GM19463 (cell line): ENCODE data around the gene CYP26B1.

ENCODE experiments used
- ATAC-seq: cut with Tn5 transposase; IDR thresholded peaks from one replicate; pipeline ENCODE4 v1.9.1; 2021; ENCODE audit warnings: mild to moderate bottlenecking, moderate library complexity; ENCODE audit not compliant: unreplicated experiment

CYP26B1 gene

DNA sequence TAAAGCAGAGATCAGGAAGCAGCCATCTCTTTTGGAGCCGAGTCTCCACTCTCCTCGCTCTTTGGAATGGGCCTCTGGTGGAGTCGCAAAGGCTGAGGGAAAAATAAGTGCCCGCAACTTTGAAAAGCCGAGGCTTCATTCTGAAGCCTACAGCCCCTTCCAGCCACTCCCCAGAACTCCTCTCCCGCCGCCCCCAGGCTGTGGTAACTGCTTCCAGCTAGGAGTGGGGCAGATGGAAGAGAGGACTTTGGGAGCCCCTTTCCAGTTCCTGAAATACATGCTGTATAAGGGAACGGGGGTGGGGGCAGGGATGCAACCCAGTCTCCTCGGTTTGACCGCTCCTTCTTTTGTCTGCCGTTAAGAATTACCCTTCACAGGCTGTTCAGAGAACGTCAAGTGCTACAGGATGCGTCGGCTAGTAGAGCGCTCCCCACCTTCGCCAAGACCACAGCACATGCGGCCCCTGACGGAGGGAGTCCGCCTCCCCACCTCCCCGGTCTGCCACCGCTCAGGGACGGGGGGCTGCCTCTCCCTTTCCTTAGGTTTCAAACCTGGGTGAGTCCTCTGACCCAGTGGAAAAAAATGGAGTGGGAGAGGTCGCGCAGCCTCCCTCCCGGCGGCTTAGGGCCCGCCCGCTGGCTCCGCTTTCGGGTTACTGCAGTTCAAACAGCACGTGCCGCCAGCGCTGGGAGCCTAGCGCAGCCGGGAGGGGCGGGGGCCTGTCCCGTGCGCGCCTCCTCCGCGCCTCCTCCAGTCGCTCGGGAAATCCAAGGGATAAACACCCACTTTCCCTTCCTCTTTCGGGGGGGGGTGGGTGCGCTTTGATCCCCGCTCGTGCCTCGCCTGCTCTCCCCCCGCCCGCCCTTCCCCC is 4.9 kb downstream of the CYP26B1 start:
- ATAC-seq = no peak

DNA sequence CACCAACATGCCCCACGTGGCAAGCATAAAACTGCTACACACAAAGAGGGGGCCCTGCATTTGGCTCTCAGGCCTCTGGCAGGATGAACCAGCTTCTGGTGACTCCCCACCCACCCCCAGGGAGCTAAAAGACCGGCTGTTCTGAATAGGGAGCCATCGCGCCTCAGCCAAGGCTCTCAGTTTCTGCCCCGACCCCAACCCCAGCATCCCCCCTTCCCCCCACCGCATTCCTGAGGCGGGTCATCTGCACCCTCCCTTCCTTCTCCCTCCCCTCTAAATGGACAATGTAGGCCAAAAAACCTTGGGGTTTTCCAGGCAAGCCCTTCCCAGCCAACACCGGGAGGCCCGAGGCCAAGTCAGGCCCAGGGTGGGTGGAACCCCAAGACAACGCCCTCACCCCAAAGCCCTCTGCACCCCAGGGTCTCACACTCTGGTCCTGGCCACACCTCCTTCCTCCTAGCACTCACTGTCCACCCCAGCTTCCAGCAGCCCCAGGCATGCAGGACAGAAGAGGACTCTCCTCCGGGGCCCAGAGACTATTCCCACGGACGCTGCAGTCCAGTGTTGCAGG is 5.7 kb downstream of the CYP26B1 start:
- ATAC-seq = no peak

DNA sequence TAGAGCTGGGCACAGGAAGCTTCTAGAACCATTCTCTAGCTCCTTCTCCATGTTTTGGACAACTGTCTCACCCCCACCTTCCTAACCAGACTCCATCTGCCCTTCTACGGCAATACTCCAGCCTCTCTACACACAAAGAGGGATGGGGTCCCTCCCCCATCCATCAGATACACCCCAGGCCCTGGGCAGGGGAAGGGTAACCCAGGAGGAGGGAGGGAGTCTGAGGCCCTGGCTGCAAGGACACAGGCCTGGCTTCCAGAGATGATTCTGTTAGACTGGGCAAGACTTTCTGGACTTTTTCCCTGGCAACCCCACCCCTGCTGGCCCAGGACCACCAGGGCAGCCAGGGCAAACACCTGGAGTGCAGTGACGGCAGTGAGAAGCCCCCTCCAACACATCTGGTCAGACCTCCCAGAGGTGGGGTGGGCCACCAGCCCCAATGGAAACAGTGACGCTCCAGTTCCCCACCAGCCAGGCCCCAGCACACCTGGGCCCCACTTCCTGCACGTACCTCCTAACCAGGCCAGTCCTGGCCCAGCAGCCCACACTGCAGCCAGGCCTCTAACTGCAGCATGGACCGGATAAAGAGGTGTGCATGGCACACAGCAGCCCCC is 6.5 kb downstream of the CYP26B1 start:
- no peak for ATAC-seq

DNA sequence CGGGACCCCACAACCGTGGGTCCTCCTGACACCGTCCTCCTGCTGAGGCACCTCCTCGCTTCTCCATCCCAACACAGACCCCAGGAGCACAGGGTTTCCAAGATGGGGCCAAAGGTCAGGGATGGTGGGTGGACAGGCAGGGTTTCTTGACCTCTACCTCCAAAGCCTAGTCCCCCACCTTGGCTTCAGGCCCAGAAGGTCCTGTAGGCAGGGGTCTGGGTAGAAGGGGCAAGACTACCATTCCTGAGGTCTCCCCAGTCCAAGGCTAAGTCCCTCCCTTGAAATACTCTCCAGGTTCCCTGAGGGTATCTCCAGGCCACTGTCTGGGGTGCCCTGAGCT is 7.1 kb downstream of the CYP26B1 start:
- ATAC-seq = no peak

DNA sequence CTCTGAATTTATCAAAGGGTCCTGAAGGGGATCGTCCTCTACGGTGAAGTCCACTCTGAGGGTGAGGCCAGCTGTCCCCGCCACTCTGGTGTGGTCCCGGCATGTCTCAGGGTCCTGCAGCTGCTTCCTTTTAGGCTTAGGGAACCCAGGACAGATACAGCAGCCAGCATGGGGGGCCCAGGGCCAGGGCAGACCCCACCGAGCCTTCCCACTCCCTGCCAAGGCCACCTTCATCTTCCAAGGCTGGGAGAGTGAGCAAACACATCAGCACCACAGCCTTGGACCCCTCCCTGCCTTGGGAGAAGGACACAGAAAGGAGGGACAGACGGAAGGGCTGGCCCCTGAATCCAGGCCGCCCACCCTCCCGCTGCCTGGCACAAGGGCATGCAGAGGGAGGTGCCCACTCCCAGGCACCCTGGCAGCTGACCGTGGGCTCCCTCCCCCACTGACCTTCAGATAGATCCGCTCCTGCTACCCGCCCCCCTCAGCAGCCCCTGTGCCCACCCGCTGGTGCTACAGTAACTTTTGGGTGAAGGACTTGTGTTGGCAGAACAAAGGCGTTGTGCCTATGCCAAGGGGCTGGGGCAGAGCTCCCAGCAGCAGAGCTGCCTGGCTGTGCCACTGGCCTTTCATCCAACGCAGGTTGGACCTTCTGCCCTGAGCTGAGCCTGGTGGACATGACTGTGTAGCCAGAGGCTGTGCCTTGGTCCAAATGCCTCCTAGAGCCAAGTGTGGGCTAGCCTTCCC is 7.6 kb downstream of the CYP26B1 start:
- no peak for ATAC-seq

DNA sequence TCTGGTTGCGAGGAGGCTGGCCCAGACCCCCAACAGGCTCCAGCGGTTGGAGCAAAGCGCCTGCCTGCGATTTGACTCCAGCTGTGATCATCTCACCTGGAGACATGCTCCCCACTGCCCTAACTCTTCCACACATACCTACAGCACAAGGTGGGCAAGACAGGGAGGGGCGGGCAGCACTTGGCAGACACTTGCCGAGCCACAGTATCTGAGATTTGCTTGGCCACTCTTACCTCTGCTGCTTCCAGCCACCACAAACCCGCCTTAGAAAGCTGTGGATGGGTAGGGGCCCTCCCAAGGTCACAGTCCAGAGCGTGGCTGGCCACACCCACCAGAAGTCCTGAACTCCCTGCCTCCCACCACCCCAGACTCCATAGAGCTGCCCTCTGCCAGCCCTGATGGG is 8.2 kb downstream of the CYP26B1 start:
- ATAC-seq = no peak

DNA sequence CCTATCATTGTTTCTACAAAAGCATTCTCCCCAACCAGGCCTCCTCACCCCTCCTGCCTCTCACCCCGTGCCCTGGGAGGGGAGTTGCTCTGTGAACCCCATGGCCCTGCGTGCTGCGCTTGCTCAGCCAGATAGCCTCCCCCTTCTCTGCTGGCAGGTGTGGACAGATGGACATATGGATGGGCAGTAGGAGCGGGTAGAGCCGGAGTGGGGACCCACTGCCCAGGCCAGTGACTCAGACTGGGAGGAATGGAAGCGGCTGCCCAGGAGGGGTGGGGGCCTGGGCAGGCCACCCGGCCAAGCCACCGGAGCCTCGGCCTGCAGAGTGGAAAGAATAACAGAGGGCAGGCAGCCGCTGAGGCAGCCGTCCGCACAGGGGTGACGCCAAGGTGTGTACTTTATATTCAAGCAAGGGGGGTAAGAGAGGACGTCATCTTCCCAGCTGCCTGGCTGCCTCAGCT is 8.7 kb downstream of the CYP26B1 start:
- no peak for ATAC-seq

DNA sequence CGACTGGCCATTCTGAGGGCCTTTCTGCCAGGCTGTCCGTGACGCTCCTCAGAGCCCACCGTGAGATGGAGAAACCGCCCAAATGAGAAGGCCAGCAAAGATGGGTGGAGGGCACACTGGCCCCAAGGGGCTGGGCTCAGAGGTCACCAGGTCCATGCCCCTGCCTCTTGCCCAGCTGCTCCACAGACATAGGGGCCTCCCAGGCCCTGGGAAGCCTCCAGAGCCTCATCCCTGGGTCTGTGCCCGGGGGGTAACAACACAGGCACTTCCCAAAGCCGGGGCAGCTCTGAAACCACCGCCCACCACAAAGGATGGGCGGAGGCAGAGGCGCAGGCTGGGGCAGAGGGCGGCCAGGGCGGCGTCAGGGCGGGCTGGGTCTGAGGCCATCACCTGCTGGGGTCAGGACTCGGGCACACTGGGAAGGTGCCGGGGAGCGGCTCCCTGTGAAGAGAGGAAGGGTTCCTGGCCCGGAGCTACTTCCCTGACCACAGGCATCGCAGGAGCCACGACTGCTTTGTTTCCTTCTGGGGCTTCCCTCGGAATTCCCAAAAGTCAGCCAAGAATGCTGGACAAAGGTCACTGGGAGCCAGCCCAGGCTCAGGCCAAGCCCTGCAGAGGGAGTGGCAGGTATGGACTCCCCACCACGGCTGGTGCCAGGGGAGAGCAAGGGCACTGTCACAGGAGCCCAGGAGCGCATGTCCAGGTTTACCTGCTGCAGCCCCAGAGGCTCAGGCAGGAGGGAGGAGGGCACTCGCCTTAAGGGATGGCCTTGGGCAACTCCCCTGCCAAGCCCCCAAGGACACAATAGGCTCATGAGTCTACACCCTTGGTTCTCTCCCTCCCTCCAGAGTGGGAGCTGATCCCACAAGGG is 9.4 kb downstream of the CYP26B1 start:
- no peak for ATAC-seq

DNA sequence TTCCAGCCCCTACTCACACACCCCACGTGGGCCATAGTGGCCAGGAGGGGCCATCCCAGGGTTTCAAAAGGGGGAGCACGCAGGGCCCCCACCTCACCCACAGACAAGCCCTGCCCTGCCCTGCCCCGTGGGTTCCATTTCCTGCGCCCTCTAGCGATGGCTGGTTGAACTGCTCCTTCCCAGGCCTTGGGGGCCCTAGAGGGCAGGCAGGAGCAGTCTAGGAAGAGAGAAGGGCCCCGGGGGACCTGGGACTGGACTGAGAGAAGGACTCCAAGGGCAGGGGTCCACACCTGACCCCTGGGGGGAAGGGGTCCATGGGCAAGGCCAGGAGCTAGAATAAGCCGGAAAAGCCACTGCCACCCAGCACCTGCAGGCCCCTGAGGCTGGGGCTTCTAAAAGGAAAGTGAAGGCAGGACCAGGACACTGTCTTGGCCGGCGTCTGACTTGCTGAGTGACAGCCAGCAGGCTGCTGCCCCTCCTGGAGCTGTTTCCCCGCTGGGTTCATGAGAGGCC is 10.1 kb downstream of the CYP26B1 start:
- peak; percentile 95 for ATAC-seq

DNA sequence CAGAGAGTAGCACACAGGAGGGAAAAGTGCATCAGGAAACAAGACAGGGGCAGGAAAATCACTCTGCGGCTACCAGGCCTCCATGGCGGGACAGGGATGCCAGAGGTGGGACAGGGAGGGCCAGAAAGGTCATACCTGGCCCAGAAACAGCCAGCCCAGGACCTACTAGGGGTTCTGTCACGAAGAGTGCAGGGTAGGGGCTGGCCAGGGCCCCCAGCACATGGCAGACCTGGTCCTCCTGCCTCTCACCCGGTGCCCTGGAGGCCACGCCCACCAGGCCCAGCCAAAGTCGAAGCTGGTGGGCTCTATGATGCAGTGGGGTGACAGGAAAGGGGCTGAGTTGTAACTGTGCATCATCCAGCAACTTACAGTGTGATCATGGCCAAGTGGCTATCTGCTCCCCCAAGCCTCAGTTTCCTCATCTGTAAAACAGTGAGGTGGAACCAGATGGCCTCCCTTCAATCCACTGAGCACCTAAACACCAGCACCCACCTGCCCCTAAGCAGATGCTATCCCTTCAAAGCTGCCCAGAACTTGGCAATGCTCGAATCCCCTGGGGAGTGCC is 10.6 kb downstream of the CYP26B1 start:
- ATAC-seq = no peak

DNA sequence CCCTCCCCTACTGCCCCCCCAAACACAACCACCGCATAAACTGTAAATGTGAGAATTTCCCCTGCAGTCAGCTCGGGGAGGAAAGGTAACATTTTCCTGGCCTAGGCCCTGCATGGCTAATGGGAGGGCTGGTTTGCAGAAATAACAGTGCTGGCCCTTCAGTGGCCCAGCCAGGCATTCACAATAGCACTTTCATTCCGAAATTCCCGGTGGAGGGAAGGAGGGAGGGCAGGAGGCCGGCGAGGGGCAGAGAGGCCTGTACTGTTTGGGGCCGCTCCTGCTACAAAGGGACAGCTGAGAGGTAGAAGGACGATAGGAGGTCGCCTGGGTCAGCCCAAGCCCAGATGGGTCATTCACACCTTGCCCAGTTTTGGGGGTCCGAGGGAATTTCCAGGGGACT is 11.3 kb downstream of the CYP26B1 start:
- ATAC-seq = no peak

DNA sequence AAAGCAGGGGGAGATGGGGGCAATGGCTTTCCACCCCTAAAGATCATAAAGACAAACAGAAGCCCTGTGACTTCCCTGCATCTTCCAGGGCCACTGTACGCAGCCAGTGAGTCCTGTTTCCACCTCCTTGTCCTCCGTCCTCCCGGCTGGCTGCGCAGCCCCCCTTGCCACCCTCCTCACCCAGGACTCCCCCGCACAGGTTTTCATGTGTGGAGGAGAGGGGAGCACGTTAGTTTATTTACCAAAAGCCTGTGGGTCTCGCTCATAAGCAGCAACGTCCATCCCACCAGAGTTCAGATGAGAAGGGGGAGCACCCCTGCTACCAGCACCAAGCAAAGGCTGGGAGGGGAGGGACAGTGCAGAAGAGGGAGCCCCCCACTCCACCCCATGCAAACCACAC is 11.7 kb downstream of the CYP26B1 start:
- no peak for ATAC-seq

DNA sequence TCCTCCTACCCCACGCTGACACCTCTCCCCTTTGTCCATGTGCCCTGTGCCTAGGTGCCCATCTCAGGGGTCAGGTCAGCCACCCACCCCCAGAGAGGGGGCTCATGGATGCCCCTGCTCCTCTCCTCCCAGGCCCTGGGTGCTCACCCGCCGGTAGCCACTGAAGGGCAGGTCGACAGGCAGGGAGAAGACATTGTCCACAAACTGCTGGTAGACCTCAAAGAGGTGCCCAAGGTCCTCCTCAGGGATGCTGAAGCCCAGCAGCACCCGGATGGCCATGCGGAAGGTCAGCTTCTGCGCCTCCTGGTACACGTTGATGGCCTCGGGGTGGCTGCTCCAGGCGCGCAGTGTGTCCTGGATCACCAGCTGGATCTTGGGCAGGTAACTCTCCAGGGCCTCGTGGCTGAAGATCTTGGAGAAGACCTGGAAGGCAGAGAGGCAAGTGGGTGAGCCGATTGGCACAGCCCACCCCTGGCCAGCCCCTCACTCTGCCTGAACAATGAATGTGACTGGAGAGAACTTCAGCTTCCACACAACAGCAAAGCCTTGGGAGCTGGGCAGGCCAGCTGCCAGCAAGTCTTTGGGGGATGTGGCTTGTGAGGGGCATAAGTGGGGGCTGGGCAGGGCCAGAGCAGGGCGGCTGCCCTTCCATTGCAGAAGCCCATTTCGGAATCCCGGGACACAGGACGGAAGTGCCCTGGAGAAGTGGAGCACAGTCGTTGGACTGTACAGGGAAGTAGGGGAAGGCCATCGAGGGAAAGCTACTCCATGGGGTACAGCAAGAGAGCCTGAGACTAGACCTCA is 12.5 kb downstream of the CYP26B1 start:
- no peak for ATAC-seq

DNA sequence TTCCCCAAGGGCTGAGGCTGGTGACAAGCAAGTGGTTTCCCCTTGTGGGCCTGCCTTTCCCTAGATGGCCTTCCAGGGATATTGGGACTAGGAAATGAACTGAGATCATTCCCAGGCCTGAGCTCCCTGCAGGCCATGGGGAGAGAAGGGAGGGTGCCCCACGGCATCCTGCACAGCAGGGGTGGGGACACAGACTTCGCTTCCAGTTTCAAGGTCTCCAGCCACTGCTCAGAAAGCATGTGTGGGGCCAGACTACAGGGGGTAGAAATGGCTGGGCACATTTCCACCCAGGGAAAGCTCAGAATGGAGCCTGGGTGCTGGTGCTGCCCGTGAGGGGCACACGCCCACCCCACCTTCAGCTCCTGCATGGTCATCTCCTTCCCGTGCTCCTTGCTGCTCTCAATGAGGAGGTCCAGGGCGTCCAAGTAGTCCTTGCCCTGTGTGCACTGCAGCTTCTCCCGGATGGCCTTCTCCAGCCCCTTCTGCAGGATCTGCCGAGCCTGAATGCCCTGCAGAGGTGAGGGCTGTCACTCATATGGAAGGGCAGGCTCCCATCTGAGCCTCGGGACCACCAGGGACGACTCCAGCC is 13.2 kb downstream of the CYP26B1 start:
- ATAC-seq = no peak

DNA sequence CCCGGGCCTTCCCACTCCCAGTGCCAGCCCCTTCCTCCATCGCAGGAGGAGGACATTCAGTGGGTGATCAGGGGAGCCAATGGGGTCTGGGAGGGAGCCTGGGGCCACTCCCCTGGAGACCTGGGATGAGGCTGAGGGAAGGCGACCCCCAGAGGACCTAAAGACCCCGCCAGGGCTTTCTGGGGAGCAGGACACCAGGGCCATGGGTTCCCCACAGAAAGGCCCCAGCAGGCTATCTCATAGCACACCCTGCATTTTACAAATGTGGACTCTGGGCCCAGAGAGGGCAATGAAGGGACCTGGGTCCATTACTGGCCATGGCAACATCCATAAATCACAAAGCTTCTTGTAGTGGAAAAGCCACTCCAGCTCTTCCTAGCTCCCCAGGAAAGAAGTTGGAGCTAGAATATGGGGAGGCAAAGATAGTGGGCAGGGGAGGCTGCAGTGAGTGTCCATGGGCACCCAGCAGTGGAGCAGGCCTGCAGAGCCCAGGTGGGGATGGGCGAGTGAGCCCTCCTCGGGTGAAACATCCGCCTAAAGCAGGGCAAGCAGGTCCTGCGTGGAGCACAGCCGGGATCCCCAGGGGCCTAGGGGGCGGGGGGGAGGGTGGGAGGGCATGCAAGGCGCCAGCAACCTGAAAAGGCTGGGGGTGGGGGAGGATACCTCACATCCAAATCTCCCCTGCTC is 13.8 kb downstream of the CYP26B1 start:
- ATAC-seq = no peak

DNA sequence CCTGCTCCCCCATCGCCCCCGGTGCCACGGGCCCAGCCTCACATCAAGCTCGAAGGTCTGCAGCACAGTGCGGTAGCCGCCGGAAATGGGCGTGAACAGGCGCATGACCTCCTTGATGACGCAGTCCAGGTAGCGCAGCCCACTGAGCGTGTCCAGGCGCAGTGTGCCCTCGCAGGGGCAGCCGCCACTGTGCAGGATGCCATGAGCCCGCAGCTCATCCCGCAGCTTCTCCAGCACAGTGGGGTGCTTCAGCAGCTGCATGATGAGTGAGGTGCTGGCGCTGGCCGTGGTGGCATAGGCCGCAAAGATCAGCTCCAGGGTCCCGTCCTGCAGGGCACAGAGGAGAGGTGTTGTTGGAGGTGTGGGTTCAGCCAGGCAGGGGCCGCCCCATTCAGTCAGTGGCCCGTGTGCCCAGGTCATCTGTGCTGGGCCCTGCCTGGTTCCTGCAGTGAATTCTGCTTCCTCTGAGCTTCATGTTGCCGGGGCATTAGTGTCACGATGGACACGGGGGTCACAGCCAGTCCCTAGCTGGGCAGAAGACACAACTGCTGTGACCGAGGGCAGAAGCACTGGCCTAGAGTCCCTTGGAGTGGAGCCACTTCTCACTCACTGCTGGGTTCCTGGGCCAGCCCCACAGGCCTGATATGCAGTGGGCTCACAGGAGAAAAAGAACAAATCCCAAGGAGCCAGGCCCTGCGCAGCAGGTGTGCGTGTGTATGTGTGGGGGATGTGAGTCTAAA is 14.5 kb downstream of the CYP26B1 start:
- ATAC-seq = no peak
